ENCODE measurements around the gene BAAT.
"Not testable (repeated sequence)": the region's sequence is repeated elsewhere in the genome, so short reads cannot be mapped to it uniquely, and the experiment has no call there.

GRCh38 chr9:101384873-101385536 is at the start of gene BAAT:
- TF ChIP-seq CTCF, POLR2A (IDR thresholded peaks at IDR 0.05): not testable (repeated sequence)
